ENCODE measurements around the gene GALNT18.

GALNT18 gene

GRCh38 chr11:11313902-11314692, 307.7 kb downstream of the GALNT18 start:
- no peak for ATAC-seq
- TF ChIP-seq ESRRG (CRISPR knock-in tag; IDR thresholded peaks at IDR 0.05) (no peak), SNAI2 (CRISPR knock-in tag; IDR thresholded peaks at IDR 0.05) (no peak), CREB5 (CRISPR knock-in tag; IDR thresholded peaks at IDR 0.05; ENCODE audit: low read depth) (no peak), ARNTL (CRISPR knock-in tag; IDR thresholded peaks at IDR 0.05; ENCODE audit: borderline replicate concordance, low read depth) (no peak)
- TF ChIP-seq, protein P1, sequence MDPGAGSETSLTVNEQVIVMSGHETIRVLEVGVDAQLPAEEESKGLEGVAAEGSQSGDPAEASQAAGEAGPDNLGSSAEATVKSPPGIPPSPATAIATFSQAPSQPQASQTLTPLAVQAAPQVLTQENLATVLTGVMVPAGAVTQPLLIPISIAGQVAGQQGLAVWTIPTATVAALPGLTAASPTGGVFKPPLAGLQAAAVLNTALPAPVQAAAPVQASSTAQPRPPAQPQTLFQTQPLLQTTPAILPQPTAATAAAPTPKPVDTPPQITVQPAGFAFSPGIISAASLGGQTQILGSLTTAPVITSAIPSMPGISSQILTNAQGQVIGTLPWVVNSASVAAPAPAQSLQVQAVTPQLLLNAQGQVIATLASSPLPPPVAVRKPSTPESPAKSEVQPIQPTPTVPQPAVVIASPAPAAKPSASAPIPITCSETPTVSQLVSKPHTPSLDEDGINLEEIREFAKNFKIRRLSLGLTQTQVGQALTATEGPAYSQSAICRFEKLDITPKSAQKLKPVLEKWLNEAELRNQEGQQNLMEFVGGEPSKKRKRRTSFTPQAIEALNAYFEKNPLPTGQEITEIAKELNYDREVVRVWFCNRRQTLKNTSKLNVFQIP (CRISPR knock-in tag; IDR thresholded peaks at IDR 0.05; ENCODE audit: borderline replicate concordance, low read depth), result no peak

DNA sequence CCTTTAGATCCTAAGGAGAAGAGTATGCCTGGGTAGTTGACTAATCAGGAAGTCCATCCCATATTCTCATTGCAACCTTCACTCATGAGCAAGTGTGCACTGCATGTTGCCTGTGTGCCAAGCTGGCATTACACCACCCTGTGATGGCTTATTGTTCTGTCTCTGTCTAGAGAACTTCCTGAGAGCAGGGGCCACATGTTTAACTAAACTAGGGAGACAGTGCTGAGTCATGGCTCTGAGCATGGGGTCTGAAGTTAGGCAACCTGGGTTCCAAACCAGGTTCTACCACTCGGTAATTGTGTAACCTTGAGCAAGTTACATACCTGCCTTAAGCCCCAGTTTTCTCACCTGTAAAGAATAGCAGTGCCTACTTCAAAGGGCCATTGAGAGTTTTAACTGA, 308.4 kb downstream of the GALNT18 start:
- ATAC-seq, result no peak
- no peak for TF ChIP-seq PPARA (CRISPR knock-in tag; IDR thresholded peaks at IDR 0.05; ENCODE audit: borderline replicate concordance)

DNA sequence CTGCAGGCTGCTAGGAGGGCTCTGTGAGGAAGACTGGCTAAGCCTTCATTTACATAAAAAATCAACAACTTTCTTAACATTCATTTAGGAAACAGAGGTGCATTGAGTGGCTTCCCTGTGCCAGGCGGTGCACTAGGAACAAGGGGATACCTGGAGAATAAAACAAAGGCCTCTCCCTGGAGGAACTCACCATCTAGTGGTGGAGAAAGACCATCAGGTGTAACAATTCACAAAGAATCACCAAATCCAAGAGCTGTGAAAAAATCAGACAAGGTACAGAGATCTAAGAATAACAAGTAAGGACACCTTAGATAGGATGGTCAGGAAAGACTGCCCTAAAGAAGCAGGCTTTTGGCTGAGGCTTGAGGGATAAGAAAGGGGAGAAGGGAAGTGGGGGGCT, 309.1 kb downstream of the GALNT18 start:
- TF ChIP-seq SNAI2 (CRISPR knock-in tag; IDR thresholded peaks at IDR 0.05), result no peak
- no peak for TF ChIP-seq ARNTL (CRISPR knock-in tag; IDR thresholded peaks at IDR 0.05; ENCODE audit: borderline replicate concordance, low read depth)
- TF ChIP-seq PATZ1 (CRISPR knock-in tag; IDR thresholded peaks at IDR 0.05; ENCODE audit: borderline replicate concordance), result no peak
- TF ChIP-seq TCF4 (CRISPR knock-in tag; IDR thresholded peaks at IDR 0.05; ENCODE audit: borderline replicate concordance), result no peak
- TF ChIP-seq CREB5 (CRISPR knock-in tag; IDR thresholded peaks at IDR 0.05; ENCODE audit: low read depth), result no peak
- no peak for TF ChIP-seq OSR1 (CRISPR knock-in tag; IDR thresholded peaks at IDR 0.05)
- no peak for TF ChIP-seq ZNF8 (CRISPR knock-in tag; IDR thresholded peaks at IDR 0.05)
- no peak for TF ChIP-seq ESRRG (CRISPR knock-in tag; IDR thresholded peaks at IDR 0.05)
- TF ChIP-seq BACH2 (CRISPR knock-in tag; IDR thresholded peaks at IDR 0.05; ENCODE audit: borderline replicate concordance), result no peak
- TF ChIP-seq, protein P2, sequence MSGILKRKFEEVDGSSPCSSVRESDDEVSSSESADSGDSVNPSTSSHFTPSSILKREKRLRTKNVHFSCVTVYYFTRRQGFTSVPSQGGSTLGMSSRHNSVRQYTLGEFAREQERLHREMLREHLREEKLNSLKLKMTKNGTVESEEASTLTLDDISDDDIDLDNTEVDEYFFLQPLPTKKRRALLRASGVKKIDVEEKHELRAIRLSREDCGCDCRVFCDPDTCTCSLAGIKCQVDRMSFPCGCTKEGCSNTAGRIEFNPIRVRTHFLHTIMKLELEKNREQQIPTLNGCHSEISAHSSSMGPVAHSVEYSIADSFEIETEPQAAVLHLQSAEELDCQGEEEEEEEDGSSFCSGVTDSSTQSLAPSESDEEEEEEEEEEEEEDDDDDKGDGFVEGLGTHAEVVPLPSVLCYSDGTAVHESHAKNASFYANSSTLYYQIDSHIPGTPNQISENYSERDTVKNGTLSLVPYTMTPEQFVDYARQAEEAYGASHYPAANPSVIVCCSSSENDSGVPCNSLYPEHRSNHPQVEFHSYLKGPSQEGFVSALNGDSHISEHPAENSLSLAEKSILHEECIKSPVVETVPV (CRISPR knock-in tag; IDR thresholded peaks at IDR 0.05), result no peak
- no peak for TF ChIP-seq ZNF70 (CRISPR knock-in tag; IDR thresholded peaks at IDR 0.05)
- TF ChIP-seq RARB (CRISPR knock-in tag; IDR thresholded peaks at IDR 0.05), result no peak
- TF ChIP-seq, protein P1 (CRISPR knock-in tag; IDR thresholded peaks at IDR 0.05; ENCODE audit: borderline replicate concordance, low read depth), result no peak
- TF ChIP-seq TSHZ2 (CRISPR knock-in tag; IDR thresholded peaks at IDR 0.05), result no peak
- no peak for TF ChIP-seq GLIS3 (CRISPR knock-in tag; IDR thresholded peaks at IDR 0.05)
- TF ChIP-seq ISL1 (CRISPR knock-in tag; IDR thresholded peaks at IDR 0.05), result no peak
- no peak for TF ChIP-seq ZFP30 (CRISPR knock-in tag; IDR thresholded peaks at IDR 0.05)
- no peak for ATAC-seq

Data from SK-N-SH treated with all-trans-retinoic acid at 6 μM for 48 hours (cell line).